Ectodermal cell (in vitro differentiated cells): ENCODE data around the gene TEX13A.

Experiments used
- H3K27ac ChIP-seq: 2 replicates; pipeline ENCODE4 v1.7.0; 2013; ENCODE audit warnings: mild to moderate bottlenecking, low read depth, low read length; ENCODE audit not compliant: insufficient read depth, poor library complexity, severe bottlenecking
- H3K27me3 ChIP-seq: 2 replicates; pipeline ENCODE4 v1.7.0; 2013; ENCODE audit warnings: mild to moderate bottlenecking, low read length; ENCODE audit not compliant: insufficient read depth, control insufficient read depth, poor library complexity, severe bottlenecking
- H3K36me3 ChIP-seq: one replicate; pipeline ENCODE4 v1.7.0; 2013; ENCODE audit warnings: low read length; ENCODE audit not compliant: control insufficient read depth, insufficient read depth
- H3K4me1 ChIP-seq: one replicate; pipeline ENCODE4 v1.7.0; 2013; ENCODE audit warnings: low read length; ENCODE audit not compliant: control insufficient read depth, insufficient read depth
- H3K4me3 ChIP-seq: 2 replicates; pipeline ENCODE4 v1.7.0; 2013; ENCODE audit warnings: low read depth, low read length, control low read depth; ENCODE audit not compliant: insufficient read depth
- H3K9me3 ChIP-seq: 2 replicates; pipeline ENCODE4 v1.7.0; 2013; ENCODE audit warnings: mild to moderate bottlenecking, low read length, moderate library complexity; ENCODE audit not compliant: control insufficient read depth
- WGBS, 2 experiments: methylation state at CpG; one replicate each; pipeline ENCODE4 v1.1.7; 2013; ENCODE audit warnings: missing lambda C conversion rate in 2 of 2; 5-methylcytosine and 5-hydroxymethylcytosine counted together

TEX13A gene

GRCh38 chrX:105229146-105229545 is 8.7 kb upstream of the TEX13A start:
- Histone ChIP-seq H3K4me1 (no peaks in the 10 kb centered on the region), H3K36me3 (no peaks in the 10 kb centered on the region), H3K4me3 (no peak overlapping the region), H3K27me3 (no peaks in the 10 kb centered on the region), H3K27ac (no peak overlapping the region), H3K9me3 (no peaks in the 10 kb centered on the region)
- 78 to 91% methylated on average over 3 of the region's 3 CpGs for WGBS, 2 experiments

- Histone ChIP-seq H3K4me3 (no peak overlapping the region), H3K36me3 (no peaks in the 10 kb centered on the region), H3K9me3 (no peaks in the 10 kb centered on the region), H3K27me3 (no peaks in the 10 kb centered on the region), H3K27ac (no peak overlapping the region), H3K4me1 (no peaks in the 10 kb centered on the region)
- WGBS, 2 experiments, result 92 to 95% methylated on average over 2 of the region's 2 CpGs
Measured at GRCh38 chrX:105228602-105229001, 8.1 kb upstream of the TEX13A start.

- Histone ChIP-seq H3K4me3 (no peak overlapping the region), H3K36me3 (no peaks in the 10 kb centered on the region), H3K27ac (no peak overlapping the region), H3K9me3 (no peaks in the 10 kb centered on the region), H3K27me3 (no peaks in the 10 kb centered on the region), H3K4me1 (no peaks in the 10 kb centered on the region)
- WGBS, 2 experiments, result 88 to 94% methylated on average over 5 of the region's 5 CpGs
Measured at GRCh38 chrX:105226499-105226898, 6.0 kb upstream of the TEX13A start.

GRCh38 chrX:105221374-105221773 is 880 bp upstream of the TEX13A start:
- H3K9me3 ChIP-seq, result no peaks in the 10 kb centered on the region
- WGBS, 2 experiments, result 93 to 100% methylated on average over 3 of the region's 3 CpGs
- no peaks in the 10 kb centered on the region for H3K4me1 ChIP-seq
- H3K36me3 ChIP-seq, result no peaks in the 10 kb centered on the region
- H3K27ac ChIP-seq, result no peak overlapping the region
- no peak overlapping the region for H3K4me3 ChIP-seq
- no peaks in the 10 kb centered on the region for H3K27me3 ChIP-seq

- Histone ChIP-seq H3K4me3 (no peak overlapping the region), H3K4me1 (no peaks in the 10 kb centered on the region), H3K27me3 (no peaks in the 10 kb centered on the region), H3K9me3 (no peaks in the 10 kb centered on the region), H3K36me3 (no peaks in the 10 kb centered on the region), H3K27ac (no peak overlapping the region)
- WGBS, 2 experiments, result 95% methylated on average over 25 to 26 of the region's 26 CpGs
Measured at GRCh38 chrX:105219454-105220401, 766 bp downstream of the TEX13A start.

- Histone ChIP-seq H3K27ac (no peak overlapping the region), H3K27me3 (no peaks in the 10 kb centered on the region), H3K4me1 (no peaks in the 10 kb centered on the region), H3K9me3 (no peaks in the 10 kb centered on the region), H3K4me3 (no peak overlapping the region), H3K36me3 (no peaks in the 10 kb centered on the region)
- 92 to 100% methylated on average over 3 of the region's 3 CpGs for WGBS, 2 experiments
Measured at GRCh38 chrX:105211066-105211575, 9.4 kb downstream of the TEX13A start.

- H3K4me3 ChIP-seq, result no peak overlapping the region
- no peaks in the 10 kb centered on the region for H3K9me3 ChIP-seq
- WGBS, 2 experiments, result 82% methylated on average over 2 of the region's 2 CpGs; no CpG with 5 or more reads in 1 of the 2 experiments
- H3K27me3 ChIP-seq, result no peaks in the 10 kb centered on the region
- H3K36me3 ChIP-seq, result no peaks in the 10 kb centered on the region
- H3K4me1 ChIP-seq, result no peaks in the 10 kb centered on the region
- H3K27ac ChIP-seq, result no peak overlapping the region
Measured at GRCh38 chrX:105210258-105210657, 10.2 kb downstream of the TEX13A start.

- no peak overlapping the region for H3K4me3 ChIP-seq
- no peak overlapping the region for H3K27ac ChIP-seq
- no peaks in the 10 kb centered on the region for H3K4me1 ChIP-seq
- no peaks in the 10 kb centered on the region for H3K27me3 ChIP-seq
- H3K36me3 ChIP-seq, result no peaks in the 10 kb centered on the region
- no peaks in the 10 kb centered on the region for H3K9me3 ChIP-seq
Measured at GRCh38 chrX:105209406-105209805, 11.1 kb downstream of the TEX13A start.

GRCh38 chrX:105191878-105192277 is 28.6 kb downstream of the TEX13A start:
- Histone ChIP-seq H3K4me3 (no peak overlapping the region), H3K27ac (no peak overlapping the region), H3K9me3 (no peaks in the 10 kb centered on the region), H3K27me3 (no peaks in the 10 kb centered on the region), H3K36me3 (no peaks in the 10 kb centered on the region), H3K4me1 (no peaks in the 10 kb centered on the region)
- WGBS, 2 experiments, result 24 to 36% methylated on average over 2 of the region's 2 CpGs

GRCh38 chrX:105190252-105190853 is 30.1 kb downstream of the TEX13A start:
- Histone ChIP-seq H3K27ac (no peak overlapping the region), H3K4me3 (no peak overlapping the region), H3K9me3 (no peaks in the 10 kb centered on the region), H3K27me3 (no peaks in the 10 kb centered on the region), H3K36me3 (no peaks in the 10 kb centered on the region), H3K4me1 (no peaks in the 10 kb centered on the region)
- 7 to 17% methylated on average over 1 to 2 of the region's 2 CpGs for WGBS, 2 experiments
